OCI-LY7 (cell line): ENCODE data around the gene FAM186B.

Experiments used
- EZH2phosphoT487 ChIP-seq: fragments of 200-600 bp; sonication (generic); IDR thresholded peaks from 2 replicates; pipeline ENCODE4 v1.6.1; 2018; ENCODE audit warnings: low read depth, borderline replicate concordance, mild to moderate bottlenecking, mixed run types, antibody characterized with exemption, low read length, moderate library complexity, mixed read lengths
- TF ChIP-seq, protein P1 (sequence below): fragments of 200-600 bp; sonication (generic); conservative IDR thresholded peaks from 2 replicates; pipeline ENCODE4 v1.5.1; 2014; ENCODE audit warnings: mild to moderate bottlenecking, antibody characterized with exemption, low read length, moderate library complexity, mixed read lengths

DNA sequence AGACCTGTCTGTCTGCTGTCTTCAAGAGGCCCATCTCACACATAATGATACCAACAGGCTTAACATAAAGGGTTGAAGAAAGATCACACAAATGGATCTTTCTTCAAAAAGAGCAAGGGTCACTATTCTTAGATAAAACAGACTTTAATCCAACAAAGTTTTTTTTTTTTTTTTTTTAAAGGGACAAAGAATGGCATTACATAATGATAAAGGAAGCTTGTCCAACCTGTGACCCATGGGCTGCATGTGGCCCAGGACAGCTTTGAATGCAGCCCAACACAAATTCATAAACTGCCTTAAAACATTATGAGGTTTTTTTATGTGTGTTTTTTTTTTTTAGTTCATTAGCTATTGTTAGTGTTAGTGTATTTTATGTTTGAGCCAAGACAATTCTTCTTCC, 6.8 kb upstream of the FAM186B start:
- TF ChIP-seq, protein P1, sequence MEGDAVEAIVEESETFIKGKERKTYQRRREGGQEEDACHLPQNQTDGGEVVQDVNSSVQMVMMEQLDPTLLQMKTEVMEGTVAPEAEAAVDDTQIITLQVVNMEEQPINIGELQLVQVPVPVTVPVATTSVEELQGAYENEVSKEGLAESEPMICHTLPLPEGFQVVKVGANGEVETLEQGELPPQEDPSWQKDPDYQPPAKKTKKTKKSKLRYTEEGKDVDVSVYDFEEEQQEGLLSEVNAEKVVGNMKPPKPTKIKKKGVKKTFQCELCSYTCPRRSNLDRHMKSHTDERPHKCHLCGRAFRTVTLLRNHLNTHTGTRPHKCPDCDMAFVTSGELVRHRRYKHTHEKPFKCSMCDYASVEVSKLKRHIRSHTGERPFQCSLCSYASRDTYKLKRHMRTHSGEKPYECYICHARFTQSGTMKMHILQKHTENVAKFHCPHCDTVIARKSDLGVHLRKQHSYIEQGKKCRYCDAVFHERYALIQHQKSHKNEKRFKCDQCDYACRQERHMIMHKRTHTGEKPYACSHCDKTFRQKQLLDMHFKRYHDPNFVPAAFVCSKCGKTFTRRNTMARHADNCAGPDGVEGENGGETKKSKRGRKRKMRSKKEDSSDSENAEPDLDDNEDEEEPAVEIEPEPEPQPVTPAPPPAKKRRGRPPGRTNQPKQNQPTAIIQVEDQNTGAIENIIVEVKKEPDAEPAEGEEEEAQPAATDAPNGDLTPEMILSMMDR = no peak
- no peak for TF ChIP-seq EZH2phosphoT487
